ENCODE measurements around the gene DNAJC24.

The DNAJC24 gene

DNA sequence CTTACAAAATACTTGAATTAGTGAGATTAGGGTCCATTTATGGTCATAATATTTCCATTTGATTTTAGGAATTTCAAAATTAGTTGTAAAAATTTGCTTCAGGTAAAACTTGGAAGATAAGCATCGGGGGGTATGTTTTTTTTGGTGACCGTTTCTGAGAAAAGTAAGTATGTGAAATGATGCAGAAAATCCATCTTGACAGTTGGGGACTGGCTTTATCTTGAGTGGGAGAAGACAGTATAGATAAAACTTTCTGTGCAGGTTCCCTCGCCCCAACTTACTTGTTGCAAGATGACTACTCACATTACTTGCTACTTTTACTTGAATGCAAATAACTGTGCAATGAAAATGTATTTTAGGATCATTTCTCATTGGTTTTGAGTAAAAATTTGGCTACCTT, 49.5 kb downstream of the DNAJC24 start:
- in situ Hi-C loops (cut with HindIII; ENCODE audit: low sequenced_read_pairs) = no loop called here
- no peak for DNase-seq (ENCODE audit: low read depth)
- no peak overlapping the region for H3K4me3 ChIP-seq (ENCODE audit: low read depth, low read length)
- TF ChIP-seq, protein P1, sequence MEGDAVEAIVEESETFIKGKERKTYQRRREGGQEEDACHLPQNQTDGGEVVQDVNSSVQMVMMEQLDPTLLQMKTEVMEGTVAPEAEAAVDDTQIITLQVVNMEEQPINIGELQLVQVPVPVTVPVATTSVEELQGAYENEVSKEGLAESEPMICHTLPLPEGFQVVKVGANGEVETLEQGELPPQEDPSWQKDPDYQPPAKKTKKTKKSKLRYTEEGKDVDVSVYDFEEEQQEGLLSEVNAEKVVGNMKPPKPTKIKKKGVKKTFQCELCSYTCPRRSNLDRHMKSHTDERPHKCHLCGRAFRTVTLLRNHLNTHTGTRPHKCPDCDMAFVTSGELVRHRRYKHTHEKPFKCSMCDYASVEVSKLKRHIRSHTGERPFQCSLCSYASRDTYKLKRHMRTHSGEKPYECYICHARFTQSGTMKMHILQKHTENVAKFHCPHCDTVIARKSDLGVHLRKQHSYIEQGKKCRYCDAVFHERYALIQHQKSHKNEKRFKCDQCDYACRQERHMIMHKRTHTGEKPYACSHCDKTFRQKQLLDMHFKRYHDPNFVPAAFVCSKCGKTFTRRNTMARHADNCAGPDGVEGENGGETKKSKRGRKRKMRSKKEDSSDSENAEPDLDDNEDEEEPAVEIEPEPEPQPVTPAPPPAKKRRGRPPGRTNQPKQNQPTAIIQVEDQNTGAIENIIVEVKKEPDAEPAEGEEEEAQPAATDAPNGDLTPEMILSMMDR (IDR thresholded peaks at IDR 0.05; ENCODE audit: low read depth, low read length, missing control alignments) = no peak

DNA sequence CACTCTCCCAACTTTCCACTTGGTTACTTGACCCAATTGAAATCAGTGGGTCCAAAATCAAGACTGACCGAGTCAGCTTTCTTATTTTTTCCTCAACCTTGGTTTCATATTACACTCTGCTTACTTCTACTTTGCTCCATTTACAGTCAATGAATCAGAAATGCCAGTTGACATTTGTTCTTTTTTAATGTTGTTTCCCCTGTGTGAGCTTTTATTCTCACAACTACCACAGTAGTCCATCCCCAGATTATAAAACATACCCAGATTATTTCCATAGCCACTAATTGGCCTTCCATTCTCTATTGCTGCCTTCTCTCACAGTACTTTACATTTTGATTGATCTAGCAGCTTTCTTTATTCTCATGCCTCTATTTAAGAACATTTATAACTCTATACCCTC, 50.0 kb downstream of the DNAJC24 start:
- no peak overlapping the region for H3K4me3 ChIP-seq (ENCODE audit: low read depth, low read length)
- DNase-seq (ENCODE audit: low read depth) = no peak
- TF ChIP-seq, protein P1 (IDR thresholded peaks at IDR 0.05; ENCODE audit: low read depth, low read length, missing control alignments) = no peak
- in situ Hi-C loops (cut with HindIII; ENCODE audit: low sequenced_read_pairs) = no loop called here

DNA sequence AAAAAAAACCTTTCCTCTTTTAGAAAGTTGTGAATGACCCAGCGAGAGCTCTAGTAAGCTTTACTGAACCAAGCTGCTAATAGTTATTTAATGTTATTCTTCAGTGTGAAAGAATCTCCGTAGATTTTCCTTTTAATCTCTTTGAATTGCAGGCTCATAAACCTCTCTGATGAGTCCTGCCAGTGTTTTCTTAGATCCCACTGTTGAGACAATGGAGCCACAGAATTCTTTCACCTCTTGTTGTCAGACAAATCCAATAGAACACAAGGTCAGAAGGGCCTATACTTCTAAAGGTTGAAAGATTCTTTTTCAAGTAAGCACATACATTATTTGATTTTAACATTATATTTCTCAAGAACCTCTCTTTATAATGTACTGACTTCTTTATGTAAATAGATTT, 52.2 kb downstream of the DNAJC24 start:
- in situ Hi-C loops (cut with HindIII; ENCODE audit: low sequenced_read_pairs) = no loop called here
- TF ChIP-seq, protein P1 (IDR thresholded peaks at IDR 0.05; ENCODE audit: low read depth, low read length, missing control alignments) = no peak
- no peak overlapping the region for H3K4me3 ChIP-seq (ENCODE audit: low read depth, low read length)
- DNase-seq (ENCODE audit: low read depth) = no peak

DNA sequence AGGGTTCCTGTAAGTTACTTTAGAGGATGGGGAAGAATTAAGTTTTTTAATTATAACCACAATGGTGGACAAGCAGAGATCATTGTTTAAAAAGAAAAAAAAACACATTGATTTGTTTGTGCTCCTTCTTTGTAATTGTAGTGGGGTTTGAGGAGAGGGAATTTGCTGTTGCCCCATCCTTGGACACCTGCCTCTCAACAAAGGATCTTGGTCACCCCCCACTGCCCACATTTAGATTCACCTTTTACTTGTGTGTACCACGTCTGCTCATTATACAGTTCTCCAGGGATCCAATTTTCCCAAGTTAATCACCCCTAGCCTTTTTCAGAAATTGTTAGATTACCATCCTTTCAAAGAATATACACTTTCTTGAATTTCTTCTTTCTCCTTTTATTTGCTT, 53.0 kb downstream of the DNAJC24 start:
- in situ Hi-C loops (cut with HindIII; ENCODE audit: low sequenced_read_pairs) = no loop called here
- TF ChIP-seq, protein P1 (IDR thresholded peaks at IDR 0.05; ENCODE audit: low read depth, low read length, missing control alignments) = no peak
- no peak overlapping the region for H3K4me3 ChIP-seq (ENCODE audit: low read depth, low read length)
- DNase-seq (ENCODE audit: low read depth) = no peak

DNA sequence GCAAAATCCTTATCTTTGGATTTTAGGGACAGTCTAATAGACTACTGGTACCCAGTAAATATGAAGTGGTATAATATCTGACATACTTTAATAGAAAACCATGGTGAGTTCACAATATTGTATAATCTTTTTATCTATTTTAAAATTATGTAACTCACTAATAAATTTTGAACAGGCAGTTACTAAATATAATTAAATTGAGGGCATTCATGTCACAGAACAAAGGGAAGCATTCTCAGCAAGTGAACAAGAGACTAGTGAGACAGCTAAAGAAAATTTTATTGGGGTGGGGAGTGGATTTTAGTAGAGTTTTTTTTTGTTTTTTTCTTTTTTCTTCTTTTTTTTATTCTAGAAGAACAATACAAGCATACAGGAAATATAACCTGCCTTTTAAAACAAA, 55.0 kb downstream of the DNAJC24 start:
- in situ Hi-C loops (cut with HindIII; ENCODE audit: low sequenced_read_pairs) = no loop called here
- no peak for DNase-seq (ENCODE audit: low read depth)
- TF ChIP-seq, protein P1 (IDR thresholded peaks at IDR 0.05; ENCODE audit: low read depth, low read length, missing control alignments) = no peak
- no peak overlapping the region for H3K4me3 ChIP-seq (ENCODE audit: low read depth, low read length)

DNA sequence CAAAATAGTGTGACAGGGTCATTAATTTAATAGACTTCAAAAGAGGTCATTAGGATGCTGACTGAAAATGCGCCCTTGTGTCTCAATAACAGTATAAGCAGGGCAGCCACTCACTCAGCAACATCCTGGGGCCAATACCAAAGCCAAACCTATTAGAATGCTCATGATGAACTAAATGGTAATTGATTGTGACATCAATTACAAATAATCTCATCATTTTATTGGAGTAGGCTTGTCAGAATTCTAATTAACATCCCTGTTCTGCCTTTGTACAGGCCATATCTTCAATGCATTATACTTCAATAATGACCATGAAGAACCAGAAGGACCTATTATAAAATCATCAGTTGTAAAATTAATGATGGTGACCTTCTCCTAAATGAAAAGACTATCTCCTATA, 64.2 kb downstream of the DNAJC24 start:
- in situ Hi-C loops (cut with HindIII; ENCODE audit: low sequenced_read_pairs) = no loop called here
- H3K4me3 ChIP-seq (ENCODE audit: low read depth, low read length) = no peak overlapping the region
- TF ChIP-seq, protein P1 (IDR thresholded peaks at IDR 0.05; ENCODE audit: low read depth, low read length, missing control alignments) = no peak
- no peak for DNase-seq (ENCODE audit: low read depth)

Data from astrocyte of the cerebellum (primary cell).